PFSK-1 (cell line): ENCODE data around the gene PRKAG2.

Experiments
- POLR2AphosphoS5 ChIP-seq: IDR thresholded peaks from 2 replicates; pipeline ENCODE4 v1.6.1; 2012; ENCODE audit warnings: low read depth, mild to moderate bottlenecking, control low read depth, low read length, moderate library complexity
- SIN3A ChIP-seq: IDR thresholded peaks from 2 replicates; pipeline ENCODE4 v1.6.1; 2012; ENCODE audit warnings: mild to moderate bottlenecking, low read length, moderate library complexity, borderline replicate concordance; ENCODE audit not compliant: insufficient read depth
- TAF1 ChIP-seq: IDR thresholded peaks from 2 replicates; pipeline ENCODE4 v1.6.1; 2012; ENCODE audit warnings: low read length, control low read depth, borderline replicate concordance; ENCODE audit not compliant: insufficient read depth

DNA sequence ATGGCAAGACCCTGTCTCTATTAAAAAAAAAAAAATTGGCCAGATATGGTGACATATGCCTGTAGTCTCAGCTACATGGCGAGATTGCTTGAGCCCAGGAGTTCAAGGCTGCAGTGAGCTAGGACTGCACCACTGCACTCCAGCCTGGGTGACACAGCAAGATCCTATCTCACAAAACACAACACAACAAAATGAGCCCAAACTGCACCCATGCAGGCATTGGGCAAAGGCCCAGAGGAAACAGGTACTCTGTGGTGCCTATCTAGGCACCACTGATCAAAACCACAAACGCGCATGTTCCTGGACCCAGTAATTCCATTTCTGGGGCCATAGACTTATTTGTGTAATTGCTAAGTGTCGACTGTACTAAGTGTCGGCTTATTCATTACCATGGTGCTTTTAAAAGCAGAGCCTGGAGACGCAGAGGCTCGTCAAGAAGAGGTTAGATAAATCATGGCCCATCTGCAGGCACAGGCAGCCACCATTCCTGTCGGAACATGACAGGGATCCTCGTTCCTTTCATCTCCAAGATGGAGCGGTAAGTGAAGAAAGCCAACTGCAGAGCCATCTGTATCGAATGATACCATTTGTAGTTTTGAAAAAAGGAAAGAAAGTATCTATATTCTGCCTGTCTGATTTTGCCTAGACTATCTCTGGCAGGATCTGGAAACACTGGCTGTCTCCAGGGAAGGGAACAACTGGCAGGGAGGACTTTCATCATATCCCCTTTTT, 196.9 kb downstream of the PRKAG2 start:
- no peak for TF ChIP-seq POLR2AphosphoS5
- TF ChIP-seq TAF1 = no peak
- no peak for TF ChIP-seq SIN3A
